ENCODE data around the gene BDH2. TPM values are rescaled to one million over a fixed set of nuclear protein-coding genes. Genes with fewer than 3 reads are reported as not detected.

The BDH2 gene
- total RNA-seq, result 56.6 TPM
- long read RNA-seq, transcript BDH2-201 (10 exons, 1,126 nt), result major isoform, 29 of 50 reads
- long read RNA-seq, transcript BDH2-204 (9 exons, 2,046 nt), result minor isoform, 10 of 50 reads
- long read RNA-seq, partial matches to known transcripts, result 2 of 50 reads
- long read RNA-seq, other reads (novel, unspliced or antisense), result 8 of 50 reads

GRCh38 chr4:103099691-103100392 is at the start of gene BDH2:
Gene BDH2, minus strand, starts transcription at chr4:103099834. Its CDS starts 3,580 bp downstream, at chr4:103096254.
- ATAC-seq (peak; percentile 98), DNase-seq (no peak)
- H3K4me1 ChIP-seq, result peaks cover 17% of the 10 kb centered on the region
- intact Hi-C loops (cut with DNase I), result loop anchor here (10.0 kb wide), 1 partner anchor 665 kb away; no protein-coding TSS in a partner anchor
- H3K9me3 ChIP-seq, result no peaks in the 10 kb centered on the region
- H3K36me3 ChIP-seq, result no peaks in the 10 kb centered on the region
- H3K27ac ChIP-seq, result peak within 1 kb of the TSS; percentile 86
- peak; percentile 81 for TF ChIP-seq CTCF (IDR thresholded peaks at IDR 0.05)
- peak within 1 kb of the TSS; percentile 66 for H3K4me3 ChIP-seq
- no peaks in the 10 kb centered on the region for H3K27me3 ChIP-seq

- ATAC-seq (no peak), DNase-seq (no peak)
- Histone ChIP-seq H3K36me3 (no peaks in the 10 kb centered on the region), H3K27me3 (no peaks in the 10 kb centered on the region), H3K27ac (no peak overlapping the region), H3K9me3 (no peaks in the 10 kb centered on the region), H3K4me1 (no peaks in the 10 kb centered on the region), H3K4me3 (no peak overlapping the region)
- intact Hi-C loops (cut with DNase I), result no loop called here
- no peak for TF ChIP-seq CTCF (IDR thresholded peaks at IDR 0.05)
Measured at GRCh38 chr4:103144926-103145325, 45.3 kb upstream of the BDH2 start.

- H3K27me3 ChIP-seq, result no peaks in the 10 kb centered on the region
Measured at GRCh38 chr4:103137446-103137827, 37.8 kb upstream of the BDH2 start.

GRCh38 chr4:103136671-103137445 is 37.2 kb upstream of the BDH2 start:
- H3K27me3 ChIP-seq, result no peaks in the 10 kb centered on the region
- H3K4me1 ChIP-seq, result no peaks in the 10 kb centered on the region
- no peak overlapping the region for H3K27ac ChIP-seq
- H3K9me3 ChIP-seq, result no peaks in the 10 kb centered on the region
- no peak for TF ChIP-seq CTCF (IDR thresholded peaks at IDR 0.05)
- intact Hi-C loops (cut with DNase I), result no loop called here
- no peak for DNase-seq
- ATAC-seq, result no peak
- H3K4me3 ChIP-seq, result no peak overlapping the region
- no peaks in the 10 kb centered on the region for H3K36me3 ChIP-seq

More at GRCh38 chr4:103137446-103137827, 37.8 kb upstream of the BDH2 start:
- Histone ChIP-seq H3K9me3 (no peaks in the 10 kb centered on the region), H3K27ac (no peak overlapping the region), H3K4me1 (no peaks in the 10 kb centered on the region), H3K36me3 (no peaks in the 10 kb centered on the region), H3K4me3 (no peak overlapping the region)
- ATAC-seq (no peak), DNase-seq (no peak)
- TF ChIP-seq CTCF (IDR thresholded peaks at IDR 0.05), result no peak
- intact Hi-C loops (cut with DNase I), result no loop called here

- intact Hi-C loops (cut with DNase I), result no loop called here
- H3K27ac ChIP-seq, result no peak overlapping the region
- no peak for DNase-seq
Measured at GRCh38 chr4:103129174-103129573, 29.5 kb upstream of the BDH2 start.

More at GRCh38 chr4:103129174-103129573, 29.5 kb upstream of the BDH2 start:
- TF ChIP-seq CTCF (IDR thresholded peaks at IDR 0.05), result no peak
- H3K4me3 ChIP-seq, result no peak overlapping the region
- H3K27me3 ChIP-seq, result no peaks in the 10 kb centered on the region
- no peaks in the 10 kb centered on the region for H3K9me3 ChIP-seq
- H3K36me3 ChIP-seq, result no peaks in the 10 kb centered on the region
- H3K4me1 ChIP-seq, result no peaks in the 10 kb centered on the region
- ATAC-seq, result no peak

All from upper lobe of right lung (tissue), 1 donor.